ENCODE measurements around the gene CRHR1. TPM values are rescaled to one million over a fixed set of nuclear protein-coding genes. Genes with fewer than 3 reads are reported as not detected.

CRHR1 gene
- total RNA-seq, 1 experiment from 2014 or later = not detected

- no peak for DNase-seq (ENCODE audit: low read depth in 1 of 2, low spot score in 2 of 2)
- H3K36me3 ChIP-seq = no peaks in the 10 kb centered on the region
- no peak overlapping the region for H3K4me3 ChIP-seq
- H3K27me3 ChIP-seq (replicated peaks) = peaks cover 77% of the 10 kb centered on the region
- no peaks in the 10 kb centered on the region for H3K4me1 ChIP-seq (replicated peaks)
- no peak overlapping the region for H3K27ac ChIP-seq
- H3K9me3 ChIP-seq (replicated peaks) = no peaks in the 10 kb centered on the region
Observed at GRCh38 chr17:45869676-45870341, 85.7 kb downstream of the CRHR1 start.

DNA sequence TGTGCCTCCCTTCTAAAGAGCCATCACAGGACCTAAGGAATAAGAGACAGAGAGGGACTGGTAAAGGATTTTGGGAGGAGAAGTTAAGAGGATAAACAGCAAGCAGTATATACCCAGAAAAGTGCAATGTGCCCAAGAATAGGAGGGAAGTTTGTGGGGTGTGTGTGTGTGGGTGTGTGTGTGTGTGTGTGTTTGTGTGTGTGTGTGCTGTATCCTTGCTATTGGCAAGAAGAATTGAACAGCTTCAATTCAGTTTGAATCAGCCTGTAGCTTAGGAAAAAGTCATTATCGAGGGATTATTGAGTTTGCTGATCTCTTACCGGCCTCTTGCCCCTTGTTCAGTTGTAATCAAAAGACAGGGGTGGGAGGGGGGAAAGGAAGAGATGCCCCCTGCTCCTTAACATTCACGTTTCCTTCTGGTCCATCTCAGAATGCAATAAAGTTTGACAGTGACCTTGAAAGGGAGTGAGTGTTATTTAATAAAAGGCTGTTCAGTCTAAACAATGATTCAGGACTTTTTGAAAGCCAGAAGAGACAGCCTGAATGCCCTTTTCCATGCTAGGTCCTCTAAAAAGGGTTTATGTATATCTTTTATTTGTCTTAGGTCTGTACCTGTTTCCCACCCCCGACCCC, 86.3 kb downstream of the CRHR1 start:
- DNase-seq (ENCODE audit: low read depth in 1 of 2, low spot score in 2 of 2) = no peak
- Histone ChIP-seq H3K9me3 (replicated peaks) (no peaks in the 10 kb centered on the region), H3K27ac (no peak overlapping the region), H3K4me1 (replicated peaks) (no peaks in the 10 kb centered on the region), H3K36me3 (no peaks in the 10 kb centered on the region), H3K4me3 (no peak overlapping the region), H3K27me3 (replicated peaks) (peaks cover 80% of the 10 kb centered on the region)

DNA sequence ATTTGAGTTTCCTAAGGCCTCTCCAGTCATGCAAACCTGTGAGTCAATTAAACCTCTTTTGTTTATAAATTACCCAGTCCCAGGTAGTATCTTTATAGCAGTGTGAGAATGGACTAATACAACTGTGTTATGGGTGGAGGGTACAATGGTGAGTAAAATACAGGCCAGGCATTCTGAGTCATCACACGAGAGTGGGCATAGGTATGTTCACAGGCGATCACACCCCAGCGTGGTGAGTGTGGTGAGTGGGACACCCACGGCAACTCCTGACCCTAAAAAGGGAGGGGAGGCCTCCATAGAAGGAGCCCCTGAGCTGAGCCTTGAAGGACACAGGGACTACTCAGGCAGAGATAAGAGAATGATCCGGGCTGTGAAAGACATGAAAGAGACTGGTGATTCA, 87.6 kb downstream of the CRHR1 start:
- no peaks in the 10 kb centered on the region for H3K36me3 ChIP-seq
- no peak overlapping the region for H3K4me3 ChIP-seq
- peaks cover 80% of the 10 kb centered on the region for H3K27me3 ChIP-seq (replicated peaks)
- H3K4me1 ChIP-seq (replicated peaks) = no peaks in the 10 kb centered on the region
- no peaks in the 10 kb centered on the region for H3K9me3 ChIP-seq (replicated peaks)
- DNase-seq (ENCODE audit: low read depth in 1 of 2, low spot score in 2 of 2) = no peak
- H3K27ac ChIP-seq = no peak overlapping the region

DNA sequence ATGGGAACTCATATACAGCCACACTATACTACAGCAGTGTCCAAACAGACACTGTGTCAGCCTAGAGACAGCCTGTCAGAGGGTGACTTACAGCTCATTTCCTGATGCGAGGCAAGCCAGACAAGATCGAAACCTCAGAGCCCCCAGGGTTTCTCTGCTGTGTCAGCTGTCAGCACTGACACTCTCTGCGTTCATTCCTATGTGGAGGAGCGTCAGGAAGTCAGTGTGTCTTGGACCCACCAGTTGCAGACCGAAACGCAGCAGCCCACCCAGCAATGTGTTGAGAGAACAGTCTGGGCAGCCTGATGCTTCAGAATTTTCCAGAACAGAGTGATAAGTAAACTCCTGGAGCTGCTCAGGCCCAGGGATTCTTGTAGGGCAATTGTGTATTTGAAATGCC, 89.6 kb downstream of the CRHR1 start:
- Histone ChIP-seq H3K4me3 (no peak overlapping the region), H3K27ac (no peak overlapping the region), H3K4me1 (replicated peaks) (no peaks in the 10 kb centered on the region), H3K9me3 (replicated peaks) (no peaks in the 10 kb centered on the region), H3K36me3 (no peaks in the 10 kb centered on the region), H3K27me3 (replicated peaks) (peaks cover 80% of the 10 kb centered on the region)
- DNase-seq (ENCODE audit: low read depth in 1 of 2, low spot score in 2 of 2) = no peak

DNA sequence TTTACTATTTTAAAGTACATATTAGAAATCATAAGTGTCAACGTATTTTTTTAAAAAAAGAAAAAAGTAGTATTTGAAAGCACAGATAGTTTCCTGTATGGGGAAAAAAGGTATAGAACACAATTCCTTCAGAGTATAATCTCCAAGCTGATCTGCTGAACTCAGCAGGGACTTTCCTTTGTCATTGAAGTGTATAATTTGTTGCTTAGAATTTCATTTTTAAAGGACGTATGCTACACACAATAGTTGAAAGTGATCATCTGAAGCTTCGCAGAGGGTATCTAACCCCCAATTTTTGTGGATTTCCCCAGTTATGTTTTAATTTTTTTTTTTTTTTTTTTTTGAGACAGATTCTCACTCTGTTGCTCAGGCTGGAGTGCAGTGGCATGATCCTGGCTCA, 90.0 kb downstream of the CRHR1 start:
- H3K27ac ChIP-seq = no peak overlapping the region
- peaks cover 80% of the 10 kb centered on the region for H3K27me3 ChIP-seq (replicated peaks)
- H3K4me3 ChIP-seq = no peak overlapping the region

DNA sequence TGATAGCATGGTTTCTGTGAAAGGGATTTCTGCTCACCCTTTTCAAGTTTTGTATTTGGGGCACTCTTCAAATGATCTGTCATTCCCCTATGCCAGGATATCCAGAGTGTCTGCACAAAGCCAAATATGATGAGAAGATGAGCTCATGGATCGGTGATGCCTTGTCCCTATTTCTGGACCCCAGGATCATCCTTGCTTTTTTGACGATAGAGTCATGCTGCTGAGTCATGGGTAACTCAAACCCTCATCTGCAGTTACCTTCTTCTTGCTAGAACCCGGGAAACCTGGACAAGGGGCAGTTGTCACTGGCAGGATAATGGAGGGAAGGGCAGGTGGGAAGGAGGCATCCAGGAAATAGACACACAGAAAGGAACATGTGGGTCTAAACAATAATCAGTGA, 92.4 kb downstream of the CRHR1 start:
- Histone ChIP-seq H3K27me3 (replicated peaks) (peaks cover 77% of the 10 kb centered on the region), H3K9me3 (replicated peaks) (no peaks in the 10 kb centered on the region), H3K4me1 (replicated peaks) (no peaks in the 10 kb centered on the region), H3K36me3 (no peaks in the 10 kb centered on the region), H3K4me3 (no peak overlapping the region), H3K27ac (no peak overlapping the region)
- DNase-seq (ENCODE audit: low read depth in 1 of 2, low spot score in 2 of 2) = no peak

More for the DNA sequence above, 90.0 kb downstream of the CRHR1 start:
- Histone ChIP-seq H3K9me3 (replicated peaks) (no peaks in the 10 kb centered on the region), H3K4me1 (replicated peaks) (no peaks in the 10 kb centered on the region), H3K36me3 (no peaks in the 10 kb centered on the region)
- DNase-seq (ENCODE audit: low read depth in 1 of 2, low spot score in 2 of 2) = no peak

DNA sequence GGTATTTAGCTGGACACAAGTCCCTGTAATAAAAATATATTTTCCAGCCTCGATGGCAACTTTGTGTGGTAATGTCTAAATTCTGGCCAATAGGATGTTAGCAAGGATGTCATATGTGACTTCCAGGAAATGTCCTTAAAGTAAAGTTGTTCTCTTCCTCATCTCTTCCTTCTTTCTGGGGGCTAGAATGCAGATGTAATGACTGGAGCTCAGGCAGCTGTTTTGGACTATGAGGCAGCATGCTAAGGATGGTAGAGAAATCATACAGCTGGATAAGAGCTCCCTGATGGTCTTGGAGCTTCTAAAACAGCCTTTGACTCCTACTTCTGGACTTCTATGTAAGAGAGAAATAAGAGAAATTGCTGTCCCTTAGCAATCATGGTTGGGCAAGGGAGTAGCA, 93.3 kb downstream of the CRHR1 start:
- no peak overlapping the region for H3K4me3 ChIP-seq
- no peaks in the 10 kb centered on the region for H3K9me3 ChIP-seq (replicated peaks)
- no peaks in the 10 kb centered on the region for H3K4me1 ChIP-seq (replicated peaks)
- no peak for DNase-seq (ENCODE audit: low read depth in 1 of 2, low spot score in 2 of 2)
- H3K36me3 ChIP-seq = no peaks in the 10 kb centered on the region
- no peak overlapping the region for H3K27ac ChIP-seq
- H3K27me3 ChIP-seq (replicated peaks) = peaks cover 68% of the 10 kb centered on the region

- no peak for DNase-seq (ENCODE audit: low read depth in 1 of 2, low spot score in 2 of 2)
- Histone ChIP-seq H3K4me3 (no peak overlapping the region), H3K4me1 (replicated peaks) (no peaks in the 10 kb centered on the region), H3K9me3 (replicated peaks) (0 out of 2 replicates have a peak, but pooled peaks cover 5% of the 10 kb centered on the region), H3K27me3 (replicated peaks) (peaks cover 22% of the 10 kb centered on the region), H3K36me3 (no peaks in the 10 kb centered on the region), H3K27ac (no peak overlapping the region)
Observed at GRCh38 chr17:45883063-45883462, 98.9 kb downstream of the CRHR1 start.

Other genes with a start within 250 kb of the CRHR1 start
- gene SPPL2C, start 60.6 kb downstream of the CRHR1 start, total RNA-seq (2014; rRNA removed; shearing (Covaris generic)) = not detected in 2 replicates
- gene MAPT, start 110.2 kb downstream of the CRHR1 start, total RNA-seq (2014; rRNA removed; shearing (Covaris generic)) = 0.03 TPM in 1 of 2 replicates, not detected in the other
- not detected in 2 replicates for gene STH, start 214.9 kb downstream of the CRHR1 start, total RNA-seq (2014; rRNA removed; shearing (Covaris generic))

Measured in SJSA1 (cell line).